ENCODE data around the gene NRXN3.
"Not testable (repeated sequence)": the region's sequence is repeated elsewhere in the genome, so short reads cannot be mapped to it uniquely, and the experiment has no call there.

NRXN3 gene

DNA sequence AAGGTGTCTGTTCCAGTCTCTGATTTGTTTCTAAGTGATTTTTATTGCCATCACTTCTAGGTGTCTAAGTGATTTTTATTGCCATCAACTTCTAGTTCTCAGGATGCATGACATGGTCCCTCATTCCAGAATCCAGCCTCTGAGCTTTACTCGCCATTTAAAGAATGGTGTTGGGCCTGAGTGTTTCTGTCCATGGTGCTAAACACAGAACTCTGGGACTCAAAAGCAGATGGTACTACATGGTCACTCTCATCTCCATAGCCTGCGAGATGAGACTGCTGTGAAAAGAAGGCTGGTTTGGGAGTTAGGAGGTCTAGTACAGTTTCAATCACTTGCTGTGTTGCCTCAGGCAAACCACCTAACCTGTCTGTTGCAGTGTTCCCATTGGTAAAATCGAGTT is 276.6 kb downstream of the NRXN3 start:
- Histone ChIP-seq H3K36me3 (ENCODE audit: control insufficient read depth, insufficient read depth, low read length) (no peaks in the 10 kb centered on the region), H3K4me3 (ENCODE audit: low read length) (no peak overlapping the region), H3K9ac (ENCODE audit: low read length) (no peak overlapping the region), H3K27me3 (ENCODE audit: control insufficient read depth, insufficient read depth, low read length) (no peaks in the 10 kb centered on the region), H3K4me1 (ENCODE audit: control insufficient read depth, insufficient read depth, low read length) (no peaks in the 10 kb centered on the region), H3K27ac (ENCODE audit: low read depth, low read length) (no peak overlapping the region)

DNA sequence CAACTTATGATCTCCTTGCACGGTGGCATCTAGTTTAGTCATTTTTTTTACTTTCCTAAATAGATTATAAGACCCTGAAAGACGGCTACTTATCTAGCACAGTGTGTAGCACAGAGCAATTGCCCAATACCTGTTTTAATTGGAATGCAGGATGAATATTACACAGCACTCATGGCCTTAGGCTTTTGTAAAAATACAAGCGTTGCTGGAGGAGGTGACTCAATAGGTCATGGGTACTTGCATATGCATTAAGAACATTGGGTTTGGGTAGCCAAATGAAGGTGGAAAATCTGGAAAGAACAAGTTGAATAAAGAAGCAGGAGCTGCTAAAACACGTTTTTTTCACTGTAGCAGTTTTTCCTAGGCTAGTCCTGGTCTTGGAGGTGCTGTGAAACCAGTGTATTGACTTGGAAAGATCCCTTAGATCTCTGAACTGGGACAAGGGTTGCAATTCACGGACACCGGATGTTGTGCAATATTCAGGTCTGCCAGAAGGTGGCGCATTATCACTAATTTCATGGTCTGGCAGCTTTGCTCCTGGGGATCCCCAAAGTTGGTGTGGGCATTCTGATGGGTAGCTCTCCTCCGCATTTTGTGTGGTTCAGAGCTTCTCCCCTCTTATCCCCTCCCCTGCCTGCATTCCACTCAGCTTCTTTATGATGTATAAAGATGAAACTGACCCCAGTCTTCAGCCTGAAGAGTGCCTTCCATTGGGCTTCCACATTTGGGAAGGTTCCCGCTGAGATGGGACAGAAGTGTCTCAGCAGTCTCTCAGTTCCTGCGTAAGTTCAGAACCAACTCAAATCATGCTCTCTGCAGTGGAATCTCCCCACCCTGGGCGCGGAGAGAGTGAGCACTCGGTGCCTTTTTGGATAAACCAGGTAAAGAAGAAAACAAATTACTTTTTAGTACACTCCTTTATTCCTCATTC is 278.3 kb downstream of the NRXN3 start:
- Histone ChIP-seq H3K36me3 (ENCODE audit: control insufficient read depth, insufficient read depth, low read length) (no peaks in the 10 kb centered on the region), H3K4me3 (ENCODE audit: low read length) (no peak overlapping the region), H3K27me3 (ENCODE audit: control insufficient read depth, insufficient read depth, low read length) (no peaks in the 10 kb centered on the region), H3K9ac (ENCODE audit: low read length) (no peak overlapping the region), H3K4me1 (ENCODE audit: control insufficient read depth, insufficient read depth, low read length) (no peaks in the 10 kb centered on the region), H3K27ac (ENCODE audit: low read depth, low read length) (no peak overlapping the region)

DNA sequence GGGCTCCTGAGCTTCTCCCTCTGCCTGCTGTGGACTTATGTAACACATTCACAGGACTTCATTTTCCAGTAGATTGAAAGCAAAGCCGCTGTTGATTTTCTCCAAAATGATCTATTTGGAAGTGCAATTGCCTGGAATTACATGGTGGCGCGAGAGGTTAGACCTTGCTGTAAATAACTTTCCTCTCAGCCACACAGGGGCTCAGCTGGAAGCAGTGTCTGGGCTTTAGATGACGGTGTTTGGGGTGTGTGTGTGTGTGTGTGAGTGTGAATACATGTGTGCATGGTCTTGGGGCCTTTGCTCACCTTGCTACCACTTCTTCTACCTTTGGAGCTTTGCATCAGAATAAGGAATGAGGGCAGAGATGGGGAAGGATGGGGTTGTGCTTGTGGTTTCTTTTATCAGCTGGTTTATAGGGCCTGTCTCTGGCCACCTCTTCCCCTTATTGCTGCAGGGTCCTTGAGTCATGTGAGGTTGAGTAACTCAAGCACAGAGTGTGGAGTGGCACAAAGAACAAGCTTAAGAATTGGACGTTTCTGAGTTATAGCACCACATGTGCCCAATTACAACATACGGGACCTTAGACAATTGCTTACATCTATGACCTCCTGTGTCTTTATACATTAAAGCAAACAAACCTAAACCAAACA is 280.6 kb downstream of the NRXN3 start:
- no peak overlapping the region for H3K4me3 ChIP-seq (ENCODE audit: low read length)
- no peak overlapping the region for H3K9ac ChIP-seq (ENCODE audit: low read length)
- H3K27me3 ChIP-seq (ENCODE audit: control insufficient read depth, insufficient read depth, low read length), result no peaks in the 10 kb centered on the region
- H3K36me3 ChIP-seq (ENCODE audit: control insufficient read depth, insufficient read depth, low read length), result no peaks in the 10 kb centered on the region
- no peaks in the 10 kb centered on the region for H3K4me1 ChIP-seq (ENCODE audit: control insufficient read depth, insufficient read depth, low read length)
- H3K27ac ChIP-seq (ENCODE audit: low read depth, low read length), result no peak overlapping the region

DNA sequence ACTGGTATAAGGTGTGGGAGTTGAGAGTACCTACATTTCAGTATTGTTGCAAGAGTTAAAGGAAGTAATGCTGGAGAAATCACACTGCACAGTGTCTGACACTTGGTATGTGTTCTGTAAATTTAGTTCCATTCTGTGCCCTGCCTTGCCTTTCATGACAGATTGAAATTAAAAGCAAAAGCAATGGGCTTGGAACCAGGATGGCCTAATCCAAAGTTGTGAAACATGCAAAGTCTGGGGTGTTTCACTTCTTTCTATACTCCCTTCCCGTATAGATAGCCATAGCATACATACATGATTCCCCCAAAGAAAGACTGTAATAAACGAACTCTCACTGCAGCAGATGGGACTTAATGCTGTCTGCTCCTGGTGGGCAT is 281.1 kb downstream of the NRXN3 start:
- Histone ChIP-seq H3K4me1 (ENCODE audit: control insufficient read depth, insufficient read depth, low read length) (no peaks in the 10 kb centered on the region), H3K9ac (ENCODE audit: low read length) (no peak overlapping the region), H3K27me3 (ENCODE audit: control insufficient read depth, insufficient read depth, low read length) (no peaks in the 10 kb centered on the region), H3K36me3 (ENCODE audit: control insufficient read depth, insufficient read depth, low read length) (no peaks in the 10 kb centered on the region), H3K4me3 (ENCODE audit: low read length) (no peak overlapping the region), H3K27ac (ENCODE audit: low read depth, low read length) (no peak overlapping the region)

DNA sequence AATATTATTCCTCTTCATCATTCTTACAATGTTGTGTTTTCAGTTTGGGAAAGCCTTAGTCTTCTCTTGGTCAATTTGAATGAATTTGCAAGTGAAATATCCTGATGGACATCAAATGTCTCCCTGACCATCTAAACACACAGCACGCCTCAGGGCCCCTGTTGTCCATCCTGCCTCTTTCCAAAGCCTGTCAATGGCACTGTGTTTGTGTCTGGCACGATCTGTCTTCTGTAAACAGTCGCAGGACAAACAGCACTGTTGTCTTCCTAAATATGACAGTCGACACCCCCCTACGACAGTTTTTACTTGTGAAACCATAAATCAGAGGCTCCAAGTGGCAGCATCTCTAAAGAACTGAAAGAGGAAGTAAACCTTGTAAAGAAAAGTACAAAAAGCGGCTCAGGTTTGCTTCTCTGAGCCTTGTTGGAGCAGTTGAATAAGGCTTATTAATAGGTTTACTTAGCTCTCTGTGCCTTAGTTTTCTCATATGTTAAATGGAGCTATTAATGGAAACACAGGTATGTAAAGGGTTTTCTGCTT is 285.8 kb downstream of the NRXN3 start:
- Histone ChIP-seq H3K36me3 (ENCODE audit: control insufficient read depth, insufficient read depth, low read length) (no peaks in the 10 kb centered on the region), H3K4me1 (ENCODE audit: control insufficient read depth, insufficient read depth, low read length) (no peaks in the 10 kb centered on the region), H3K9ac (ENCODE audit: low read length) (no peak overlapping the region), H3K27me3 (ENCODE audit: control insufficient read depth, insufficient read depth, low read length) (no peaks in the 10 kb centered on the region), H3K27ac (ENCODE audit: low read depth, low read length) (no peak overlapping the region), H3K4me3 (ENCODE audit: low read length) (no peak overlapping the region)

DNA sequence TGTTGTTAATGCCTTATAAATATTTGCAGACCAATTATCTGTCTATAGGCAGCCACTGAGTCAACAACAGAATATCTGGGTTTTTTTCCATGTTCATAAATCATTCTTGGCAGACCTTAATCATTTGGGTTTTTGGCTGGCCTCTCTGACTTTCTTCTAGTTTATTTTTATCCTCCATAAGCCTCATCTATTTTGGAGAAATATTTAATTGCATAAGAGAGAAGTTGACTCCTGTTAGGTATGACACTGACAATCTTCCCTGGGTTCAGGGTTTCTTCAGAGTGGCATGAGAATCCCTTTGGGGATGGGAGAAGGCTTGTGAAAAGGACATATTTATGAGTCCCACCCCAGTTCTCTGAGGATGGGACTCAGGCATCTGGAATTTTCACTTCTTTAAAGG is 299.8 kb downstream of the NRXN3 start:
- no peak overlapping the region for H3K9ac ChIP-seq (ENCODE audit: low read length)
- H3K27ac ChIP-seq (ENCODE audit: low read depth, low read length), result no peak overlapping the region
- no peaks in the 10 kb centered on the region for H3K36me3 ChIP-seq (ENCODE audit: control insufficient read depth, insufficient read depth, low read length)
- no peaks in the 10 kb centered on the region for H3K27me3 ChIP-seq (ENCODE audit: control insufficient read depth, insufficient read depth, low read length)
- H3K4me3 ChIP-seq (ENCODE audit: low read length), result no peak overlapping the region
- no peaks in the 10 kb centered on the region for H3K4me1 ChIP-seq (ENCODE audit: control insufficient read depth, insufficient read depth, low read length)

DNA sequence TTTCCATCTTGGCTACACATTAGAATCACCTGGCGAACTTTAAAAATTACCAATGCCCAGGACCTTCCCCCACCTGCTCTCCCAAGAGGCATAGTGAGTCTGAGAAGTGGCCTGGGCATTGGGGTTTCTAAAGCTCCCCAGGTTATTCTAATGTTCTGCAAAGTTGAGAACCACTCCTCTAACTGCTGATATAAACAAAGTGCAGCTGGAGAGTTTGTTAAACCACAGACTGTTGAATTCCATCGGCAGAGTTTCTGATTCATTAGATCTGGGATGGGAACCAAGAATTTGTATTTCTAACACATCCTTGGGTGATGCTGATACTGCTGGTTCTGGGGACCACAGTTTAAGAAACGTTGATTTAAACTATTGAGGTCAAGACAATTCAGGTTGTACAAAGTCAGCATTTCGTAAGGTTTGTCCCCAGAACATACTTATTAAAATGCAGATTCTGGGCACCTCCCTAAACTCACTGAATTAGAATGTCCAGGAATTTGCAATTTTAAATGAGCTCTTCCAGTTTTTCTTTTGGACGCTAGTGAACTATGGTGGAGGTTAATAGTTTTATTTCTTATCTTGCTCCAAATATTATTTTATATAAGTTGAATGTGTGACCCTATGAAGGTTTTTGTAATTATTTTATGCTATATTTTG is 309.1 kb downstream of the NRXN3 start:
- H3K4me3 ChIP-seq (ENCODE audit: low read length), result no peak overlapping the region

DNA sequence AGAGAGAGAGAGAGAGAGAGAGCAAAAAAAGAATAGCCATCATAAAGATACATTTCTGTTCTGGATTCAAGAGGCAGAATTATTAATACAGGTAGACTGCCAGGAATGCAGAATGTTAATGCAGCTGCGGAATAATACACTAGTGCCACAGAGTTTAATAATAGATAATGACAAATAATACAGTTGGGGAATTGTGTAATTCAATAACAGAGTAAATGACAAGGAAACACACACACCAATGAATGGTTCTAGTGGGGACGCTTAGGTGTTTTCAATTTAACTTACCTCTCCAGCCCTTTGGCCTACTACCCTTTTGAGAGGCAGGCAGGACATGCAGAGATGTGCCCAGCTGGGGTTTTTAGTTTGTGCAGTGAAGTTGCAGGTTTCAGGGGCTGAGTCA is 313.9 kb downstream of the NRXN3 start:
- Histone ChIP-seq H3K4me3 (ENCODE audit: low read length) (no peak overlapping the region), H3K4me1 (ENCODE audit: control insufficient read depth, insufficient read depth, low read length) (no peaks in the 10 kb centered on the region), H3K27me3 (ENCODE audit: control insufficient read depth, insufficient read depth, low read length) (no peaks in the 10 kb centered on the region), H3K27ac (ENCODE audit: low read depth, low read length) (no peak overlapping the region), H3K9ac (ENCODE audit: low read length) (no peak overlapping the region), H3K36me3 (ENCODE audit: control insufficient read depth, insufficient read depth, low read length) (no peaks in the 10 kb centered on the region)

More for the DNA sequence above, 309.1 kb downstream of the NRXN3 start:
- Histone ChIP-seq H3K36me3 (ENCODE audit: control insufficient read depth, insufficient read depth, low read length) (no peaks in the 10 kb centered on the region), H3K9ac (ENCODE audit: low read length) (no peak overlapping the region), H3K4me1 (ENCODE audit: control insufficient read depth, insufficient read depth, low read length) (no peaks in the 10 kb centered on the region), H3K27me3 (ENCODE audit: control insufficient read depth, insufficient read depth, low read length) (no peaks in the 10 kb centered on the region), H3K27ac (ENCODE audit: low read depth, low read length) (no peak overlapping the region)

DNA sequence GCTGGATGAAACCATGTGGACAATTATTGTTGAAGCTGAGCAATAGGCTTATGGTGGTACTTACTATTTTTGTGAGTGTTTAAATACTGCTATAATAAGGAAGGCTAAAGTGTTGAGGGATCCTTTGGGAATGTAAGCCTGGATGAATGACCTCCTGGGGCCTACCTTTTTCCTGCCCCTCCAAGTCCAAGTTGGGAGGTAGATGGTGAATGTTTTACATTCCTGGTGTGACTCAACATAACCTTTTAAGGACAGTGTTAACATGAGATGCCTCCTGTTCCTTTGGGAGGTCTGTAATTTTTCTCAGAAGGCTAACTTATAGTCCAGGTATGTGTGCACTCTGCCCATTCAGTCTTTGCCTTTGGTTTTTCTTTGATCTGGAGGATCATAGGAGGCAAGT is 315.9 kb downstream of the NRXN3 start:
- no peaks in the 10 kb centered on the region for H3K27me3 ChIP-seq (ENCODE audit: control insufficient read depth, insufficient read depth, low read length)
- no peak overlapping the region for H3K9ac ChIP-seq (ENCODE audit: low read length)
- H3K27ac ChIP-seq (ENCODE audit: low read depth, low read length), result no peak overlapping the region
- H3K4me3 ChIP-seq (ENCODE audit: low read length), result no peak overlapping the region
- H3K4me1 ChIP-seq (ENCODE audit: control insufficient read depth, insufficient read depth, low read length), result no peaks in the 10 kb centered on the region
- H3K36me3 ChIP-seq (ENCODE audit: control insufficient read depth, insufficient read depth, low read length), result no peaks in the 10 kb centered on the region

DNA sequence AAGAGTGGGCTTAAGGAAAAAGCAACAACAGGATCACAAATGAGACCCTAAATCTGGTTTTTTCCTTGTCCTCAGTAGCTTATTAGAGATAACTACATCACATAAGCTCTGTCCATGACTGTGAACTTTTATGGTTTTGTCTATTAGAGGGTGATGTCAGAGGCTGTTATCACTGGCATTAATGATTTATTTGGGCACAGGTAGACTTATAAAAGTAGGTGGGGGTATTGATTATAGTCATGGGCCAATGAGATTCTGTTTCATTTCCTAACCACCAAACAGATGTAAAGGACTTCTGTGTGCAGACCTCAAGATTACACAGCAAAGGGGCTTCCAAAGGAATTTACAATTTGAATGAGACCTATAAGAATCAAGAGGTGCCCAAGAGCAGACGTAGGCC is 316.4 kb downstream of the NRXN3 start:
- Histone ChIP-seq H3K36me3 (ENCODE audit: control insufficient read depth, insufficient read depth, low read length) (no peaks in the 10 kb centered on the region), H3K27ac (ENCODE audit: low read depth, low read length) (no peak overlapping the region), H3K27me3 (ENCODE audit: control insufficient read depth, insufficient read depth, low read length) (no peaks in the 10 kb centered on the region), H3K9ac (ENCODE audit: low read length) (no peak overlapping the region), H3K4me1 (ENCODE audit: control insufficient read depth, insufficient read depth, low read length) (no peaks in the 10 kb centered on the region), H3K4me3 (ENCODE audit: low read length) (no peak overlapping the region)

DNA sequence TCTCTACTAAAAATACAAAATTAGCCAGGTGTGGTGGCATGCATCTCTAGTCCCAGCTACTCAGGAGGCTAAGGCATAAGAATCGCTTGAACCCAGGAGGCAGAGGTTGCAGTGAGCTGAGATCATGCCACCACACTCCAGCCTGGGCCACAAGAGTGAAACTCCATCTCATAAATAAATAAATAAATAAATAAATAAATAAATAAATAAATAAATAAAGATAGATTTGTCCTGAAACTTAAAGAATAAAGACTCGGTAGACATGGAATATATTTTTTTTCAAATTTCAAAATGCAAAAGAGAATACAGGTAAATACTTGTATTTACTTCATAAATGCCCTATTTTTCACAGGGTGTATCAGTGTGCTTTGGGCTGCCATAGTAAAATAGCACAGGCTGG is 317.4 kb downstream of the NRXN3 start:
- not testable (repeated sequence) for H3K4me3 ChIP-seq (ENCODE audit: low read length); H3K36me3 ChIP-seq (ENCODE audit: control insufficient read depth, insufficient read depth, low read length); H3K4me1 ChIP-seq (ENCODE audit: control insufficient read depth, insufficient read depth, low read length); H3K9ac ChIP-seq (ENCODE audit: low read length); H3K27me3 ChIP-seq (ENCODE audit: control insufficient read depth, insufficient read depth, low read length); H3K27ac ChIP-seq (ENCODE audit: low read depth, low read length)

DNA sequence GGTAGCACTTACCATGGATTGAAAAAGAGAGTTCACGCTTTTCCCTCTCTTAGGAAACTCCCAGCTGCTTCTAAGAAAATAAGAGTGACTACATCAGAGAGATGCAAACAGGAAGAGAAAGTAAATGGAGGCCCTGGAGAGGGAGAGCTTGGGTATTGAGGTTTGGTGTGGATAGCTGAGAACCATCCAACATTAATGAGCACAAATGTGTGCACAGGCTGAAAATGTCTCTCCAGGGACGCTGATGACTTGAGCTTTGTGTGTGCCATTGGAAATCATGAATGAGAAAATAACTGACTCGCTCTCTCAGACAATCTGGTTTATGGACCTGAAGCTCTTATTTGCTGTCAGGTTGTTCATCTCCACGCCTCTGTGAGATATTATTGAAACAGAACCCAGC is 318.8 kb downstream of the NRXN3 start:
- H3K27me3 ChIP-seq (ENCODE audit: control insufficient read depth, insufficient read depth, low read length), result no peaks in the 10 kb centered on the region

More for the DNA sequence above, 318.8 kb downstream of the NRXN3 start:
- H3K4me1 ChIP-seq (ENCODE audit: control insufficient read depth, insufficient read depth, low read length), result no peaks in the 10 kb centered on the region
- H3K4me3 ChIP-seq (ENCODE audit: low read length), result no peak overlapping the region
- H3K9ac ChIP-seq (ENCODE audit: low read length), result no peak overlapping the region
- H3K36me3 ChIP-seq (ENCODE audit: control insufficient read depth, insufficient read depth, low read length), result no peaks in the 10 kb centered on the region
- H3K27ac ChIP-seq (ENCODE audit: low read depth, low read length), result no peak overlapping the region
